Coronary artery (tissue), 2 donors: Measurements from ENCODE around the gene SLC1A5.
A peak's percentile ranks its signal among the peaks of the same experiment; 100 is the strongest.

Experiments used
- DNase-seq: peaks from one replicate; pipeline ENCODE4 v3.0.0-alpha.2; 2017; ENCODE audit warnings: low spot score
- H3K27ac ChIP-seq, 2 donors: fragments of 200-600 bp; sonication (generic); one replicate each; pipeline ENCODE4 v1.5.1; 2016 to 2019
- H3K4me3 ChIP-seq: fragments of 200-600 bp; sonication (generic); 2 replicates; pipeline ENCODE4 v1.5.1; 2016; ENCODE audit warnings: mild to moderate bottlenecking, moderate library complexity
- TF ChIP-seq, protein P1 (sequence below): fragments of 200-600 bp; sonication (generic); IDR thresholded peaks from one replicate; pipeline ENCODE4 v1.5.1; 2019; ENCODE audit warnings: antibody characterized with exemption

Gene SLC1A5

DNA sequence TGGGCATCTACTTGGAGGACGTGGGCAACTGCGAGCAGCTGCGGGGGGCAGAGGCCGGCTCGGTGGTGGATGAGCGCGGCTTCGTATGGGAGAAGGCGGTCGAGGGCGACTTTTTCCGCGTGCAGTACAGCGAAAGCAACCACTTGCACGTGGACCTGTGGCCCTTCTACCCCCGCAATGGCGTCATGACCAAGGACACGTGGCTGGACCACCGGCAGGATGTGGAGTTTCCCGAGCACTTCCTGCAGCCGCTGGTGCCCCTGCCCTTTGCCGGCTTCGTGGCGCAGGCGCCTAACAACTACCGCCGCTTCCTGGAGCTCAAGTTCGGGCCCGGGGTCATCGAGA, 31.9 kb downstream of the SLC1A5 start:
- no peak for DNase-seq
- Histone ChIP-seq H3K4me3 (no peak overlapping the region), H3K27ac (no peak overlapping the region)
- TF ChIP-seq, protein P1, sequence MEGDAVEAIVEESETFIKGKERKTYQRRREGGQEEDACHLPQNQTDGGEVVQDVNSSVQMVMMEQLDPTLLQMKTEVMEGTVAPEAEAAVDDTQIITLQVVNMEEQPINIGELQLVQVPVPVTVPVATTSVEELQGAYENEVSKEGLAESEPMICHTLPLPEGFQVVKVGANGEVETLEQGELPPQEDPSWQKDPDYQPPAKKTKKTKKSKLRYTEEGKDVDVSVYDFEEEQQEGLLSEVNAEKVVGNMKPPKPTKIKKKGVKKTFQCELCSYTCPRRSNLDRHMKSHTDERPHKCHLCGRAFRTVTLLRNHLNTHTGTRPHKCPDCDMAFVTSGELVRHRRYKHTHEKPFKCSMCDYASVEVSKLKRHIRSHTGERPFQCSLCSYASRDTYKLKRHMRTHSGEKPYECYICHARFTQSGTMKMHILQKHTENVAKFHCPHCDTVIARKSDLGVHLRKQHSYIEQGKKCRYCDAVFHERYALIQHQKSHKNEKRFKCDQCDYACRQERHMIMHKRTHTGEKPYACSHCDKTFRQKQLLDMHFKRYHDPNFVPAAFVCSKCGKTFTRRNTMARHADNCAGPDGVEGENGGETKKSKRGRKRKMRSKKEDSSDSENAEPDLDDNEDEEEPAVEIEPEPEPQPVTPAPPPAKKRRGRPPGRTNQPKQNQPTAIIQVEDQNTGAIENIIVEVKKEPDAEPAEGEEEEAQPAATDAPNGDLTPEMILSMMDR, result no peak

DNA sequence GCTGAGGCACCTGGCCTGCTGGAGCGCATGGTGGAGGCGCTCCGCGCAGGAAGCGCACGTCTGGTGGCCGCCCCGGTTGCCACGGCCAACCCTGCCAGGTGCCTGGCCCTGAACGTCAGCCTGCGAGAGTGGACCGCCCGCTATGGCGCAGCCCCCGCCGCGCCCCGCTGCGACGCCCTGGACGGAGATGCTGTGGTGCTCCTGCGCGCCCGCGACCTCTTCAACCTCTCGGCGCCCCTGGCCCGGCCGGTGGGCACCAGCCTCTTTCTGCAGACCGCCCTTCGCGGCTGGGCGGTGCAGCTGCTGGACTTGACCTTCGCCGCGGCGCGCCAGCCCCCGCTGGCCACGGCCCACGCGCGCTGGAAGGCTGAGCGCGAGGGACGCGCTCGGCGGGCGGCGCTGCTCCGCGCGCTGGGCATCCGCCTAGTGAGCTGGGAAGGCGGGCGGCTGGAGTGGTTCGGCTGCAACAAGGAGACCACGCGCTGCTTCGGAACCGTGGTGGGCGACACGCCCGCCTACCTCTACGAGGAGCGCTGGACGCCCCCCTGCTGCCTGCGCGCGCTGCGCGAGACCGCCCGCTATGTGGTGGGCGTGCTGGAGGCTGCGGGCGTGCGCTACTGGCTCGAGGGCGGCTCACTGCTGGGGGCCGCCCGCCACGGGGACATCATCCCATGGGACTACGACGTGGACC, 32.4 kb downstream of the SLC1A5 start:
- no peak overlapping the region for H3K4me3 ChIP-seq
- DNase-seq, result no peak
- TF ChIP-seq, protein P1, result no peak
- H3K27ac ChIP-seq, result peak overlapping the region; percentile 80 to 87

GRCh38 chr19:46755077-46755852, 33.1 kb downstream of the SLC1A5 start:
- TF ChIP-seq, protein P1, result no peak
- no peak for DNase-seq
- peak overlapping the region; percentile 80 to 87 for H3K27ac ChIP-seq
- peak overlapping the region; percentile 41 for H3K4me3 ChIP-seq

DNA sequence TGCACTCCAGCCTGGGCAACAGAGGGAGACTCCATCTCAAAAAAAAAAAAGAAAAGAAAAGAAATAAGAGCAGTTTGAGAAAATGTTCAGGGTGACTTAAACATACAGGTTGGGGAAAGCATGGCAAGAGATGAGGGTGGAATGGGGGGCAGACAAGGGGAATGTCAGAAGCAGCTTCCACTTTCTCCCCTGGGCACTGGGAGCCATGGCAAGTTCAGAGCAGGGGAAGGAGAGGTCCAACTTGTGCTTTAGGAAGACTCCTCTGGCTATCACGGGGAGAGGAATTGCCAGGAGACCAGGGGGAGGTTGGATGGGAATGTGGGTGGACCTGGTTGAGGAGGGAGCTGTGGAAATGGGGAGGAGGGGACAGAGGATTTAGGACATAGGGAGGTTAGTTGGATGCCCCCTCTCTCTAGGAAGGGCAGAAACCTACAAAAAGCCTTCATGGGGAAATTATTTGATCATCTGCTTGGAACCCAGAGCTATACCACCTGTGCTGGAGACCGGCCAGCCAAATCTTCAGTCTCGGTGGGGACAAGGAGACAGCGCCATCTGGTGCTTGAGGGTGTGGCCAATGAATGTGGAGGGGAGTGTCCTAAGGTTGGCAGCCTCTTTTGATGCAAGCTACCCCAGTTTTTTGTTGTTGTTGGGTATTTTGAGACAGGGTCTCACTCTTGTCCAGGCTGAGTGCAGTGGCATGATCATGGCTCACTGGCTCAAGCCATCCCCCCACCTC, 34.8 kb downstream of the SLC1A5 start:
- TF ChIP-seq, protein P1, result no peak
- no peak overlapping the region for H3K27ac ChIP-seq
- DNase-seq, result no peak
- no peak overlapping the region for H3K4me3 ChIP-seq

DNA sequence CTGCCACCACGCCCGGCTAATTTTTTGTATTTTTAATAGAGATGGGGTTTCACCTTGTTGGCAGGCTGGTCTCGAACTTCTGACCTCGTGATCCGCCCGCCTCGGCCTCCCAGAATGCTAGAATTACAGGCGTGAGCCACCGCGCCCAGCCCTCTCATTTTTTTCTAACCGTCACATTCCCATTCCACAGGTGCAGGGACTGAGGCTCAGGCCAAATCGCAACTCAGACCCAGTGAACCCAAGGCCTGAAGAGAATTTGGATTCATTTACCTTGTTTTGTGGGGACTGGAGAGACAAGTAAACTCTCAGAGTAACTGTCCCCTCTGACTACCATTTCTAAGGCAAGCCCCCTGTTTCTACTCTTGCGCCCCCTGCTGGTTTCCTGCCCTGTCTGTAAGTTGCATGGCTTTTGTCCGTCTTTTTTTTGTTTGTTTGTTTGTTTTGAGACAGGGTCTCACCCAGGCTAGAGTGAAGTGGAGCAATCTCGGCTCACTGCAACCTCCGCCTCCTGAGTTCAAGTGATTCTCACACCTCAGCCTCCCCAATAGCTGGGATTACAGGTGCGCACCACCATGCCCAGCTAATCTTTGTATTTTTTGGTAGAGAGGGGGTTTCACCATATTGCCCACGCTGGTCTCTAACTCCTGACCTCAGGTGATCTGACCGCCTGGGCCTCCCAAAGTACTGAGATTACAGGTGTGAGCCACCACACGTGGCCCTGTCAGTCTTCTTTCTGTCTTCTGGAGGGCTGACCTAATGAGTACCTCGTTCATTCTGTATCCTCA, 39.9 kb downstream of the SLC1A5 start:
- no peak overlapping the region for H3K27ac ChIP-seq
- no peak overlapping the region for H3K4me3 ChIP-seq
- DNase-seq, result no peak
- TF ChIP-seq, protein P1, result peak; percentile 66

GRCh38 chr19:46746281-46747057, 41.9 kb downstream of the SLC1A5 start, which contains the start of gene STRN4:
Gene STRN4 (minus strand): TSS chr19:46746450. CDS start chr19:46746430, 20 bp downstream.
- DNase-seq, result peak; percentile 75
- Histone ChIP-seq H3K4me3 (peak within 1 kb of the TSS; percentile 74), H3K27ac (peak within 1 kb of the TSS; percentile 81 to 92)
- TF ChIP-seq, protein P1, result no peak
